Neural cell (in vitro differentiated cells): ENCODE data around the gene TEX14. TPM values are rescaled to one million over a fixed set of nuclear protein-coding genes. Genes with fewer than 3 reads are reported as not detected.

ENCODE experiments used
- H2AFZ ChIP-seq: fragments of 200-600, 300-800 bp; sonication (generic), shearing (Covaris generic); 2 replicates; pipeline ENCODE4 v1.6.0; 2014; ENCODE audit warnings: low read depth, mild to moderate bottlenecking, antibody characterized with exemption, low read length, moderate library complexity
- H3F3A ChIP-seq: fragments of 200-600 bp; shearing (Covaris generic); 2 replicates; pipeline ENCODE4 v1.6.1; 2016; ENCODE audit warnings: mild to moderate bottlenecking, moderate library complexity, mixed read lengths, antibody characterized with exemption, low read length; ENCODE audit not compliant: insufficient read depth, poor library complexity, severe bottlenecking
- H3K27ac ChIP-seq: fragments of 200-600, 300-800 bp; sonication (generic), shearing (Covaris generic); 2 replicates; pipeline ENCODE4 v1.5.1; 2014; ENCODE audit warnings: mild to moderate bottlenecking, low read length, moderate library complexity
- H3K27me3 ChIP-seq: fragments of 300-800, 200-600 bp; sonication (generic), shearing (Covaris generic); 2 replicates; pipeline ENCODE4 v1.6.0; 2014; ENCODE audit warnings: mild to moderate bottlenecking, low read depth, low read length, moderate library complexity; ENCODE audit not compliant: insufficient read depth
- H3K36me3 ChIP-seq: fragments of 300-800, 200-600 bp; sonication (generic), shearing (Covaris generic); 2 replicates; pipeline ENCODE4 v1.5.1; 2014; ENCODE audit warnings: mild to moderate bottlenecking, antibody characterized with exemption, low read length, moderate library complexity; ENCODE audit not compliant: insufficient read depth
- H3K4me2 ChIP-seq: fragments of 300-800, 200-600 bp; sonication (generic), shearing (Covaris generic); 2 replicates; pipeline ENCODE4 v1.6.0; 2014; ENCODE audit warnings: mild to moderate bottlenecking, low read length
- H3K4me3 ChIP-seq: fragments of 300-800, 200-600 bp; sonication (generic), shearing (Covaris generic); 2 replicates; pipeline ENCODE4 v1.5.1; 2014; ENCODE audit warnings: mild to moderate bottlenecking, low read length, moderate library complexity
- H3K79me2 ChIP-seq: fragments of 200-600 bp; shearing (Covaris generic); replicated peaks from 2 replicates; pipeline ENCODE4 v1.6.0; 2014; ENCODE audit warnings: mild to moderate bottlenecking, low read length, moderate library complexity; ENCODE audit not compliant: insufficient read depth
- H3K9ac ChIP-seq: fragments of 300-800, 200-600 bp; sonication (generic), shearing (Covaris generic); 2 replicates; pipeline ENCODE4 v1.6.1; 2016; ENCODE audit warnings: mild to moderate bottlenecking, low read length, mixed read lengths
- H3K9me2 ChIP-seq: fragments of 200-600 bp; shearing (Covaris generic); 2 replicates; pipeline ENCODE4 v1.6.1; 2016; ENCODE audit warnings: mild to moderate bottlenecking, low read length, mixed read lengths; ENCODE audit not compliant: insufficient read depth
- H3K9me3 ChIP-seq: fragments of 200-600, 300-800 bp; sonication (generic), shearing (Covaris generic); 2 replicates; pipeline ENCODE4 v1.6.1; 2016; ENCODE audit warnings: mild to moderate bottlenecking, mixed run types, low read length, moderate library complexity, mixed read lengths
- H4K20me1 ChIP-seq: fragments of 200-600 bp; shearing (Covaris generic); 2 replicates; pipeline ENCODE4 v1.6.1; 2016; ENCODE audit warnings: mild to moderate bottlenecking, mixed run types; ENCODE audit not compliant: insufficient read depth
- EP300 ChIP-seq: fragments of 450-650 bp; conservative IDR thresholded peaks from 2 replicates; pipeline ENCODE4 v1.6.1; 2014; ENCODE audit warnings: antibody characterized with exemption, mild to moderate bottlenecking, moderate library complexity; ENCODE audit not compliant: poor library complexity, severe bottlenecking
- EZH2 ChIP-seq: fragments of 200-600, 300-800 bp; shearing (Covaris generic), sonication (generic); IDR thresholded peaks from 2 replicates; pipeline ENCODE4 v1.6.1; 2014; ENCODE audit warnings: antibody characterized with exemption, low read length, borderline replicate concordance, mild to moderate bottlenecking; ENCODE audit not compliant: insufficient read depth, poor library complexity, severe bottlenecking
- RAD21 ChIP-seq: fragments of 450-650 bp; conservative IDR thresholded peaks from 2 replicates; pipeline ENCODE4 v1.6.1; 2014; ENCODE audit warnings: antibody characterized with exemption, mild to moderate bottlenecking, moderate library complexity
- REST ChIP-seq: IDR thresholded peaks from 2 replicates; pipeline ENCODE4 v1.6.1; 2012; ENCODE audit warnings: borderline replicate concordance
- TAF1 ChIP-seq: IDR thresholded peaks from 2 replicates; pipeline ENCODE4 v1.6.1; 2012; ENCODE audit warnings: low read depth
- polyA plus RNA-seq: library from polyadenylated mRNA; depleted of rRNA; stranded (reverse); fragments of >200 nt; gene quantifications from 2 replicates; pipeline ENCODE4 v1.2.3, GENCODE V29; 2014
- small RNA-seq, 3 experiments: library from RNA; depleted of rRNA; stranded (forward); fragments of <200 nt; gene quantifications; one replicate each; pipeline ENCODE3, GENCODE V24; 2012

TEX14 gene
- polyA plus RNA-seq, 1 donor from 2014 or later: 1.4 TPM

GRCh38 chr17:58507123-58507634 lies 184.7 kb downstream of the TEX14 start:
- Histone ChIP-seq H3K9ac (no peak overlapping the region), H3K4me2 (no peak overlapping the region), H3K27me3 (no peaks in the 10 kb centered on the region), H3K36me3 (peaks cover 13% of the 10 kb centered on the region), H3K79me2 (peaks cover 16% of the 10 kb centered on the region), H3K9me3 (no peaks in the 10 kb centered on the region), H4K20me1 (no peaks in the 10 kb centered on the region), H3K4me3 (no peak overlapping the region), H3F3A (no peaks in the 10 kb centered on the region), H3K9me2 (no peaks in the 10 kb centered on the region), H3K27ac (no peak overlapping the region), H2AFZ (no peak overlapping the region)
- TF ChIP-seq RAD21 (no peak), EZH2 (no peak), EP300 (no peak), TAF1 (no peak), REST (no peak)

Small RNAs within 50 kb of the gene (small RNA-seq; reads per million reads assigned to genes)
- gene AC011195.1: 0 reads per million in 3 experiments
- 0 to 0.41 (median 0.10) reads per million in 3 experiments for gene RF00012
- gene RNU1-108P: 0 to 0.08 (median 0.06) reads per million in 3 experiments
- 0.13 to 0.98 (median 0.16) reads per million in 3 experiments for gene RNU1-52P
- 0.43 to 74.7 (median 9.9) reads per million in 3 experiments for gene RNU1-85P

Other genes starting within 250 kb of the TEX14 start
- gene HSF5, start 203.6 kb downstream of the TEX14 start, polyA plus RNA-seq: 0.21 and 0.32 TPM in 2 replicates
- gene MTMR4, start 177.4 kb downstream of the TEX14 start, polyA plus RNA-seq: 124 and 137 TPM in 2 replicates
- 17.8 and 25.1 TPM in 2 replicates for gene RAD51C, start 557 bp upstream of the TEX14 start, polyA plus RNA-seq
- 31.9 and 39.5 TPM in 2 replicates for gene PPM1E, start 63.8 kb upstream of the TEX14 start, polyA plus RNA-seq